HepG2 (cell line): ENCODE results near the gene ZFP62. TPM values are rescaled to one million over a fixed set of nuclear protein-coding genes. Genes with fewer than 3 reads are reported as not detected.

Source experiments
- ATAC-seq: fragments of 200-7000 bp; cut with Tn5 transposase; 3 replicates; pipeline ENCODE4 v1.9.1; 2020; ENCODE audit warnings: mild to moderate bottlenecking, moderate library complexity
- BruUV-seq: library from RNA; stranded (reverse); fragments of 400-500 nt; replicated peaks from 2 replicates; lab custom pipeline; 2021; lab: Mats Ljungman, UMichigan
- CTCF ChIA-PET: fragments of 300-600 bp; formaldehyde crosslinking; extraction: SDS; loops from one replicate; lab custom pipeline; 2021; ENCODE audit warnings: low total read pairs, inconsistent platforms, low intra/inter-chr PET ratio; lab: Yijun Ruan, JAX
- POLR2A ChIA-PET: fragments of 350-600 bp; sonication (Branson Sonifier 250); formaldehyde crosslinking; loops from one replicate; lab custom pipeline; 2020; ENCODE audit warnings: antibody characterized with exemption, inconsistent platforms; lab: Yijun Ruan, JAX
- DNase-seq: peaks from one replicate; pipeline ENCODE4 v3.0.0-alpha.2; 2015; ENCODE audit warnings: low spot score
- FAIRE-seq: peaks from 3 replicates; lab custom pipeline; 2011; peaks lifted over from hg19 to GRCh38; lab: Jason Lieb, UNC
- H2AFZ ChIP-seq: one replicate; pipeline ENCODE4 v1.6.1; 2011; ENCODE audit warnings: low read length, inconsistent platforms
- H3K27ac ChIP-seq: fragments of 300-600 bp; 3 replicates; pipeline ENCODE4 v1.8.0; 2011; ENCODE audit warnings: mixed run types, mild to moderate bottlenecking, mixed read lengths, low read length, inconsistent platforms; ENCODE audit not compliant: insufficient read depth; ENCODE audit errors: extremely low read length
- H3K27me3 ChIP-seq, 2 experiments: fragments of 200-600 bp in 1 of 2; 2 replicates in 1 of 2; 3 replicates in 1 of 2; pipeline versions ENCODE4 v1.6.0 to v1.8.0; 2011; ENCODE audit warnings: low read length in 2 of 2, mild to moderate bottlenecking in 2 of 2, moderate library complexity in 2 of 2, inconsistent platforms in 1 of 2; ENCODE audit not compliant: insufficient read depth in 2 of 2, control insufficient read depth in 1 of 2
- H3K36me3 ChIP-seq, 2 experiments: fragments of 200-600 bp in 1 of 2; replicated peaks in 1 of 2; 2 replicates in 1 of 2; 3 replicates in 1 of 2; pipeline versions ENCODE4 v1.5.1 to v1.8.0; 2011; ENCODE audit warnings: low read length in 2 of 2, inconsistent platforms in 1 of 2; ENCODE audit not compliant: insufficient read depth in 2 of 2, control insufficient read depth in 1 of 2
- H3K4me1 ChIP-seq: 2 replicates; pipeline ENCODE4 v1.5.1; 2012; ENCODE audit warnings: low read length, inconsistent platforms; ENCODE audit not compliant: insufficient read depth
- H3K4me2 ChIP-seq: 2 replicates; pipeline ENCODE4 v1.6.0; 2011; ENCODE audit warnings: low read depth, low read length, inconsistent platforms
- H3K4me3 ChIP-seq, 3 experiments: fragments of 200-600 bp in 1 of 3; sonication (generic), shearing (Covaris generic) in 1 of 3; replicated peaks in 1 of 3; 2 replicates each; pipeline ENCODE4 v1.5.1; 2011 to 2016; ENCODE audit warnings: low read length in 3 of 3, inconsistent platforms in 2 of 3, low read depth in 2 of 3, mild to moderate bottlenecking in 2 of 3, control low read depth in 1 of 3, mixed read lengths in 1 of 3; ENCODE audit not compliant: insufficient read depth in 1 of 3
- H3K79me2 ChIP-seq: one replicate; pipeline ENCODE4 v1.6.1; 2011; ENCODE audit warnings: low read length, inconsistent platforms; ENCODE audit not compliant: insufficient read depth
- H3K9ac ChIP-seq: 2 replicates; pipeline ENCODE4 v1.6.0; 2011; ENCODE audit warnings: mild to moderate bottlenecking, low read depth, low read length, inconsistent platforms; ENCODE audit not compliant: insufficient read depth
- H3K9me3 ChIP-seq: 2 replicates; pipeline ENCODE4 v1.5.1; 2012; ENCODE audit warnings: mild to moderate bottlenecking, low read length
- H4K20me1 ChIP-seq: 2 replicates; pipeline ENCODE4 v1.6.0; 2011; ENCODE audit warnings: inconsistent platforms, mild to moderate bottlenecking, low read length, moderate library complexity; ENCODE audit not compliant: insufficient read depth
- AGO2 ChIP-seq: fragments of 200-400 bp; formaldehyde crosslinking; optimal IDR thresholded peaks from 2 replicates; pipeline ENCODE3; 2017; ENCODE audit warnings: mild to moderate bottlenecking, low read depth, low read length, moderate library complexity
- AKAP8 ChIP-seq: sonication (generic); formaldehyde crosslinking; IDR thresholded peaks from 2 replicates; pipeline ENCODE4 v1.5.1; 2020; ENCODE audit warnings: mild to moderate bottlenecking, missing genetic modification reagents
- EEA1 ChIP-seq: sonication (generic); formaldehyde crosslinking; IDR thresholded peaks from 2 replicates; pipeline ENCODE4 v1.5.1; 2020; ENCODE audit warnings: mild to moderate bottlenecking, missing genetic modification reagents, borderline replicate concordance
- GTF2F1 ChIP-seq: fragments of 150-350 bp; IDR thresholded peaks from 2 replicates; pipeline ENCODE4 v1.6.1; 2014; ENCODE audit warnings: low read length
- KDM6A ChIP-seq: IDR thresholded peaks from 2 replicates; pipeline ENCODE4 v1.6.1; 2016; ENCODE audit warnings: low read depth
- MAF1 ChIP-seq: sonication (generic); formaldehyde crosslinking; IDR thresholded peaks from 2 replicates; pipeline ENCODE4 v1.5.0; 2020; ENCODE audit warnings: missing genetic modification reagents, borderline replicate concordance
- MED1 ChIP-seq: sonication (generic); formaldehyde crosslinking; IDR thresholded peaks from 2 replicates; pipeline ENCODE4 v1.4.0; 2020; ENCODE audit warnings: missing genetic modification reagents
- RBAK ChIP-seq: sonication (generic); formaldehyde crosslinking; IDR thresholded peaks from 2 replicates; pipeline ENCODE4 v1.5.1; 2020; ENCODE audit warnings: mild to moderate bottlenecking, missing genetic modification reagents
- RFX3 ChIP-seq: IDR thresholded peaks from 2 replicates; pipeline ENCODE4 v1.6.1; 2016; ENCODE audit warnings: missing biosample characterization, missing genetic modification reagents
- ZNF121 ChIP-seq: sonication (generic); formaldehyde crosslinking; IDR thresholded peaks from 2 replicates; pipeline ENCODE4 v1.5.0; 2020; ENCODE audit warnings: mild to moderate bottlenecking, missing genetic modification reagents
- ZNF558 ChIP-seq: sonication (generic); formaldehyde crosslinking; IDR thresholded peaks from 2 replicates; pipeline ENCODE4 v1.9.0; 2022; ENCODE audit warnings: mild to moderate bottlenecking, missing genetic modification reagents, borderline replicate concordance
- ZNF577 ChIP-seq: sonication (generic); formaldehyde crosslinking; IDR thresholded peaks from 2 replicates; pipeline ENCODE4 v1.4.0; 2020; ENCODE audit warnings: mild to moderate bottlenecking, low read depth, missing genetic modification reagents, borderline replicate concordance
- ZNF749 ChIP-seq: sonication (generic); formaldehyde crosslinking; IDR thresholded peaks from 2 replicates; pipeline ENCODE4 v1.8.0; 2022; ENCODE audit warnings: mild to moderate bottlenecking, missing genetic modification reagents, moderate library complexity, borderline replicate concordance
- ZNF790 ChIP-seq: sonication (generic); formaldehyde crosslinking; IDR thresholded peaks from 2 replicates; pipeline ENCODE4 v1.8.0; 2022; ENCODE audit warnings: missing genetic modification reagents, mild to moderate bottlenecking, borderline replicate concordance
- WGBS: methylation state at CpG from one replicate; pipeline ENCODE4 v1.1.6; 2017; ENCODE audit warnings: low lambda C conversion rate; 5-methylcytosine and 5-hydroxymethylcytosine counted together
- in situ Hi-C: cut with HindIII; loops from 2 replicates; pipeline ENCODE4 v1.10.0; 2017; ENCODE audit warnings: low pct_unique_long_range_greater_than_20kb; ENCODE audit not compliant: extremely low pct_ligation_motif_present
- intact Hi-C: fragments of 100-400 bp; cut with micrococcal nuclease; formaldehyde crosslinking; loops from one replicate; pipeline ENCODE4 v1.10.0; 2022; ENCODE audit not compliant: unreplicated experiment
- polyA plus RNA-seq, 8 experiments: library from polyadenylated mRNA; depleted of rRNA in 3 of 8; stranded (reverse) in 7 of 8; unstranded in 1 of 8; fragments of >200 nt; fragmentation: Illumina TruSeq in 4 of 8; extraction: Trizol in 4 of 8; gene quantifications; 2 replicates each; pipeline versions ENCODE4 v1.2.1 to v1.2.3, GENCODE V29; 2011 to 2016; ENCODE audit warnings: low read depth in 4 of 8, missing spikeins in 1 of 8, mixed read lengths in 1 of 8; ENCODE audit not compliant: insufficient read depth in 1 of 8
- total RNA-seq, 5 experiments: library from RNA; depleted of rRNA; stranded (reverse); fragments of >200 nt; fragmentation: Illumina TruSeq; extraction: Trizol; gene quantifications; 2 replicates each; pipeline ENCODE4 v1.2.3, GENCODE V29; 2016; ENCODE audit warnings: low read depth in 1 of 5
- TF ChIP-seq, protein P1 (sequence below): sonication (generic); formaldehyde crosslinking; IDR thresholded peaks from 2 replicates; pipeline ENCODE4 v1.4.0; 2020; ENCODE audit warnings: missing genetic modification reagents, borderline replicate concordance
- TF ChIP-seq, protein P2 (sequence below): sonication (generic); formaldehyde crosslinking; IDR thresholded peaks from 2 replicates; pipeline ENCODE4 v1.8.0; 2022; ENCODE audit warnings: low read depth, missing genetic modification reagents
- TF ChIP-seq, protein P3 (sequence below): sonication (generic); formaldehyde crosslinking; IDR thresholded peaks from 2 replicates; pipeline ENCODE4 v1.8.0; 2023; ENCODE audit warnings: mild to moderate bottlenecking, missing genetic modification reagents
- TF ChIP-seq, protein P4 (sequence below): sonication (generic); formaldehyde crosslinking; conservative IDR thresholded peaks from 2 replicates; pipeline ENCODE4 v1.8.0; 2022; ENCODE audit warnings: low read depth, missing genetic modification reagents

Gene ZFP62
- total and polyA plus RNA-seq, 2 of the 13 experiments (the other 11 are each of a cell fraction or from before 2014, with no cell fraction given) = 8.2 to 19.4 TPM

DNA sequence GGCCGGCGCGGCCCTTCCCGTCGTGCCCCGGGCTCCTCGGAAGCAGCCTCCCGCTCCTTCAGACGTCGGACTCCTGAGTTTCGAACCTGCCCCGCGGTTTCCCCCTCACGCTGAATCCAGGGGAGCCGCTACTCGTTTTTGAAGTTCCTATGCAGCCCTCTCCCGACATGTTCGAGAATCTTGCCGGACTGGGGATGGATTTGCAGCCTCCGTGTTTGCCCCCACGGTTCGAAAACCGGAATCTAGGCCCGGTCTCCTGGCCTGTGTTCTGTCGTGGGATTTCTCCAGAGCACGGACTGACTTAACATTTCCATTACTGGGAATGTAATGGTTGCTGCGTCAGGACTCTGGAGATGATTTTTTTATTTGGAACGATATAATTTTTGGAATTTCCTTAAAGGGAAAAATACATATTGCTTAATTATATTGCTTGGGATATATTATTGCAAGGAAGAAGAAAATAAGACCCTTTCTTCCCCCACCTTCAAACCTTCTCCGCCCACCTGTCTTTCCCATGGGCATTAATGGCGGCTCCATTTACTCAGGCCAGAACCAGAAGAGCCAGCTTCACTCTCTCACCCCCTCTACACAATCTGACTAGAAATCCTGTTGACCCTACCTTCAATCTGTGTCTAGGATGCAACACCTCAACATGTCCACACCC is 50.0 kb downstream of the ZFP62 start:
- POLR2A ChIA-PET = interaction anchor here (0.5 to 3.3 kb wide), 12 partner anchors 7 to 462 kb away, joined by 3 to 22 read pairs (median 4); partner anchors contain the start of genes MGAT1 and ZFP62
- ATAC-seq (no peak), FAIRE-seq (no peak), DNase-seq (no peak)
- Histone ChIP-seq H3K4me2 (peak overlapping the region; percentile 89), H3K79me2 (peaks cover 34% of the 10 kb centered on the region), H3K9me3 (no peaks in the 10 kb centered on the region), H3K27ac (peak overlapping the region; percentile 100), H3K9ac (peak overlapping the region; percentile 89), H3K4me3 (peak overlapping the region; percentile 57 to 79 (median 72)), H3K4me1 (peaks cover 48% of the 10 kb centered on the region), H4K20me1 (peaks cover 14% of the 10 kb centered on the region), H3K27me3 (no peaks in the 10 kb centered on the region; a peak in 1 of 5 replicates), H3K36me3 (peaks cover 0 to 3% of the 10 kb centered on the region in 2 experiments; a peak in 1 of 5 replicates), H2AFZ (no peak overlapping the region)
- intact Hi-C loops = loop anchor here (5.0 kb wide), 1 partner anchor 51 kb away; the partner anchor contains the start of gene ZFP62
- WGBS = 12% methylated on average over 14 of the region's 30 CpGs
- in situ Hi-C loops = no loop called here
- no TSS peak for BruUV-seq
- CTCF ChIA-PET = no interaction called here
- TF ChIP-seq, protein P1, sequence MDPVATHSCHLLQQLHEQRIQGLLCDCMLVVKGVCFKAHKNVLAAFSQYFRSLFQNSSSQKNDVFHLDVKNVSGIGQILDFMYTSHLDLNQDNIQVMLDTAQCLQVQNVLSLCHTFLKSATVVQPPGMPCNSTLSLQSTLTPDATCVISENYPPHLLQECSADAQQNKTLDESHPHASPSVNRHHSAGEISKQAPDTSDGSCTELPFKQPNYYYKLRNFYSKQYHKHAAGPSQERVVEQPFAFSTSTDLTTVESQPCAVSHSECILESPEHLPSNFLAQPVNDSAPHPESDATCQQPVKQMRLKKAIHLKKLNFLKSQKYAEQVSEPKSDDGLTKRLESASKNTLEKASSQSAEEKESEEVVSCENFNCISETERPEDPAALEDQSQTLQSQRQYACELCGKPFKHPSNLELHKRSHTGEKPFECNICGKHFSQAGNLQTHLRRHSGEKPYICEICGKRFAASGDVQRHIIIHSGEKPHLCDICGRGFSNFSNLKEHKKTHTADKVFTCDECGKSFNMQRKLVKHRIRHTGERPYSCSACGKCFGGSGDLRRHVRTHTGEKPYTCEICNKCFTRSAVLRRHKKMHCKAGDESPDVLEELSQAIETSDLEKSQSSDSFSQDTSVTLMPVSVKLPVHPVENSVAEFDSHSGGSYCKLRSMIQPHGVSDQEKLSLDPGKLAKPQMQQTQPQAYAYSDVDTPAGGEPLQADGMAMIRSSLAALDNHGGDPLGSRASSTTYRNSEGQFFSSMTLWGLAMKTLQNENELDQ (CRISPR knock-in tag) = no peak
- TF ChIP-seq KDM6A (CRISPR knock-in tag) (no peak), ZNF121 (CRISPR knock-in tag) (no peak), ZNF577 (CRISPR knock-in tag) (no peak), RFX3 (CRISPR knock-in tag) (no peak), MAF1 (CRISPR knock-in tag) (no peak), ZNF790 (0 out of 2 replicates have a peak, but pooled peaks have one; percentile 50), EEA1 (CRISPR knock-in tag) (peak; percentile 4; the same call in 1 of the 2 replicates), ZNF749 (CRISPR knock-in tag) (no peak), AKAP8 (CRISPR knock-in tag) (peak; percentile 11; the same call in 1 of the 2 replicates), RBAK (CRISPR knock-in tag) (no peak), AGO2 (peak; percentile 37), GTF2F1 (no peak), ZNF558 (CRISPR knock-in tag) (no peak), MED1 (no peak)
- TF ChIP-seq, protein P2, sequence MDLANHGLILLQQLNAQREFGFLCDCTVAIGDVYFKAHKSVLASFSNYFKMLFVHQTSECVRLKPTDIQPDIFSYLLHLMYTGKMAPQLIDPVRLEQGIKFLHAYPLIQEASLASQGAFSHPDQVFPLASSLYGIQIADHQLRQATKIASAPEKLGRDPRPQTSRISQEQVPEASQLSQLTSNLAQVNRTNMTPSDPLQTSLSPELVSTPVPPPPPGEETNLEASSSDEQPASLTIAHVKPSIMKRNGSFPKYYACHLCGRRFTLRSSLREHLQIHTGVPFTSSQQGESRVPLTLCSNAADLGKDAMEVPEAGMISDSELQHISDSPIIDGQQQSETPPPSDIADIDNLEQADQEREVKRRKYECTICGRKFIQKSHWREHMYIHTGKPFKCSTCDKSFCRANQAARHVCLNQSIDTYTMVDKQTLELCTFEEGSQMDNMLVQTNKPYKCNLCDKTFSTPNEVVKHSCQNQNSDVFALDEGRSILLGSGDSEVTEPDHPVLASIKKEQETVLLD (CRISPR knock-in tag) = 0 out of 2 replicates have a peak, but pooled peaks have one; percentile 12
- TF ChIP-seq, protein P3, sequence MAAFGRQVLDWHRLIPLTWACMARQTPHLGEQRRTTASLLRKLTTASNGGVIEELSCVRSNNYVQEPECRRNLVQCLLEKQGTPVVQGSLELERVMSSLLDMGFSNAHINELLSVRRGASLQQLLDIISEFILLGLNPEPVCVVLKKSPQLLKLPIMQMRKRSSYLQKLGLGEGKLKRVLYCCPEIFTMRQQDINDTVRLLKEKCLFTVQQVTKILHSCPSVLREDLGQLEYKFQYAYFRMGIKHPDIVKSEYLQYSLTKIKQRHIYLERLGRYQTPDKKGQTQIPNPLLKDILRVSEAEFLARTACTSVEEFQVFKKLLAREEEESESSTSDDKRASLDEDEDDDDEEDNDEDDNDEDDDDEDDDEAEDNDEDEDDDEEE = peak; percentile 59; the same call in 1 of the 2 replicates
- TF ChIP-seq, protein P4, sequence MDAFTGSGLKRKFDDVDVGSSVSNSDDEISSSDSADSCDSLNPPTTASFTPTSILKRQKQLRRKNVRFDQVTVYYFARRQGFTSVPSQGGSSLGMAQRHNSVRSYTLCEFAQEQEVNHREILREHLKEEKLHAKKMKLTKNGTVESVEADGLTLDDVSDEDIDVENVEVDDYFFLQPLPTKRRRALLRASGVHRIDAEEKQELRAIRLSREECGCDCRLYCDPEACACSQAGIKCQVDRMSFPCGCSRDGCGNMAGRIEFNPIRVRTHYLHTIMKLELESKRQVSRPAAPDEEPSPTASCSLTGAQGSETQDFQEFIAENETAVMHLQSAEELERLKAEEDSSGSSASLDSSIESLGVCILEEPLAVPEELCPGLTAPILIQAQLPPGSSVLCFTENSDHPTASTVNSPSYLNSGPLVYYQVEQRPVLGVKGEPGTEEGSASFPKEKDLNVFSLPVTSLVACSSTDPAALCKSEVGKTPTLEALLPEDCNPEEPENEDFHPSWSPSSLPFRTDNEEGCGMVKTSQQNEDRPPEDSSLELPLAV (CRISPR knock-in tag) = no peak
